Transverse colon (tissue), 4 donors: ENCODE results near the gene DYRK4. TPM values are rescaled to one million over a fixed set of nuclear protein-coding genes. Genes with fewer than 3 reads are reported as not detected.

Experiments
- DNase-seq: peaks from one replicate; pipeline ENCODE4 v3.0.0-alpha.2; 2019
- H3K27ac ChIP-seq, 4 donors: fragments of 200-600 bp; sonication (generic); 2 replicates each; pipeline ENCODE4 v1.5.1; 2016 to 2018; ENCODE audit warnings: inconsistent platforms in 4 of 4
- H3K27me3 ChIP-seq: fragments of 200-600 bp; sonication (generic); 2 replicates; pipeline ENCODE4 v1.5.1; 2017; ENCODE audit warnings: inconsistent platforms
- H3K36me3 ChIP-seq, 4 donors: fragments of 200-600 bp; sonication (generic); 2 replicates each; pipeline ENCODE4 v1.5.1; 2017 to 2019; ENCODE audit warnings: inconsistent platforms in 4 of 4
- H3K4me1 ChIP-seq, 4 donors: fragments of 200-600 bp; sonication (generic); 2 replicates each; pipeline ENCODE4 v1.5.1; 2017 to 2020; ENCODE audit warnings: inconsistent platforms in 4 of 4
- H3K4me3 ChIP-seq, 4 donors: fragments of 200-600 bp; sonication (generic); 1 replicate in 1 of 4; 2 replicates in 3 of 4; pipeline versions ENCODE4 v1.5.1 to v1.6.1; 2017 to 2019; ENCODE audit warnings: inconsistent platforms in 4 of 4
- H3K9me3 ChIP-seq, 2 donors: fragments of 200-600 bp; sonication (generic); 2 replicates each; pipeline ENCODE4 v1.5.1; 2017 to 2019; ENCODE audit warnings: inconsistent platforms in 2 of 2
- EP300 ChIP-seq: sonication (generic); formaldehyde crosslinking; IDR thresholded peaks from one replicate; pipeline ENCODE4 v1.6.1; 2017; ENCODE audit warnings: antibody characterized with exemption, low read depth
- POLR2A ChIP-seq: fragments of 450-650 bp; IDR thresholded peaks from one replicate; pipeline ENCODE4 v1.6.1; 2016; ENCODE audit warnings: antibody characterized with exemption, mild to moderate bottlenecking, moderate library complexity
- POLR2AphosphoS5 ChIP-seq, 3 donors: sonication (generic); formaldehyde crosslinking; IDR thresholded peaks; one replicate each; pipeline ENCODE4 v1.6.1; 2016; ENCODE audit warnings: antibody characterized with exemption in 3 of 3
- WGBS, 2 donors: methylation state at CpG; one replicate each; pipeline ENCODE4 v1.1.5; 2018; ENCODE audit warnings: low coverage in 1 of 2; 5-methylcytosine and 5-hydroxymethylcytosine counted together
- in situ Hi-C, 4 donors: fragments of 200-750 bp; cut with MboI; loops; one replicate each; pipeline versions ENCODE4 v1.15.0 to v1.15.1; 2017; ENCODE audit warnings: low sequenced_read_pairs in 3 of 4, low pct_ligation_motif_present in 1 of 4, low pct_unique_long_range_greater_than_20kb in 1 of 4
- intact Hi-C: fragments of 100-400 bp; cut with DNase I; formaldehyde crosslinking; loops from one replicate; pipeline ENCODE4 v1.15.1; 2023; ENCODE audit warnings: low total_unique reads
- total RNA-seq, 4 donors: library from RNA; depleted of rRNA; stranded (reverse); fragments of >200 nt; gene quantifications; one replicate each; pipeline ENCODE4 v1.1.0, GENCODE V29; 2016
- TF ChIP-seq, protein P1 (sequence below), 5 experiments: fragments of 200-600 bp in 3 of 5; fragments of 450-650 bp in 2 of 5; sonication (generic) in 3 of 5; IDR thresholded peaks; 1 replicate in 2 of 5; 2 replicates in 3 of 5; pipeline ENCODE4 v1.5.1; 2016 to 2017; ENCODE audit warnings: antibody characterized with exemption in 5 of 5, inconsistent platforms in 3 of 5, mild to moderate bottlenecking in 2 of 5, moderate library complexity in 1 of 5

The DYRK4 gene
- total RNA-seq, 4 donors from 2014 or later = 20.3 to 120 (median 22.4) TPM

DNA sequence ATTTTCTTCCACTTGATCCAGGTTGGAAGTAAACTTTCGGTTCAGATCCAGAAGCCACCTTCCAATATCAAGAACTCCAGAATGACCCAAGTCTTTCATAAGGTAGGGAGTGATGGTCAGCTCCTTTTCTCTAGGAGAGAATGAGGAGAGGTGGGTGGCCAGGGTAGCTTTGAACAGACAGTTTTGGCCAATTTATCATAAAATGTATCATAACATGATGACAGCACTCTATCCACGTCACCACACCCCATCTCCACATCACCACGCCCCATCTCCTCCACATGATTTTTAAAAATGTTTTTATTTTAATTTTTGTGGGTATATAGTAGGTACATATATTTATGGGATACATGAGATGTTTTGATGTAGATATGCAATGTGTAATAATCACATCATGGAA, 26.9 kb downstream of the DYRK4 start:
- intact Hi-C loops (no loop called here), in situ Hi-C loops (loop anchor here in 3 of 4 donors (25.0 kb wide), 1 partner anchor 173 kb away; no protein-coding TSS in a partner anchor)
- TF ChIP-seq POLR2A (no peak), EP300 (no peak), POLR2AphosphoS5 (IDR thresholded peaks at IDR 0.05) (no peak)
- TF ChIP-seq, protein P1, sequence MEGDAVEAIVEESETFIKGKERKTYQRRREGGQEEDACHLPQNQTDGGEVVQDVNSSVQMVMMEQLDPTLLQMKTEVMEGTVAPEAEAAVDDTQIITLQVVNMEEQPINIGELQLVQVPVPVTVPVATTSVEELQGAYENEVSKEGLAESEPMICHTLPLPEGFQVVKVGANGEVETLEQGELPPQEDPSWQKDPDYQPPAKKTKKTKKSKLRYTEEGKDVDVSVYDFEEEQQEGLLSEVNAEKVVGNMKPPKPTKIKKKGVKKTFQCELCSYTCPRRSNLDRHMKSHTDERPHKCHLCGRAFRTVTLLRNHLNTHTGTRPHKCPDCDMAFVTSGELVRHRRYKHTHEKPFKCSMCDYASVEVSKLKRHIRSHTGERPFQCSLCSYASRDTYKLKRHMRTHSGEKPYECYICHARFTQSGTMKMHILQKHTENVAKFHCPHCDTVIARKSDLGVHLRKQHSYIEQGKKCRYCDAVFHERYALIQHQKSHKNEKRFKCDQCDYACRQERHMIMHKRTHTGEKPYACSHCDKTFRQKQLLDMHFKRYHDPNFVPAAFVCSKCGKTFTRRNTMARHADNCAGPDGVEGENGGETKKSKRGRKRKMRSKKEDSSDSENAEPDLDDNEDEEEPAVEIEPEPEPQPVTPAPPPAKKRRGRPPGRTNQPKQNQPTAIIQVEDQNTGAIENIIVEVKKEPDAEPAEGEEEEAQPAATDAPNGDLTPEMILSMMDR (IDR thresholded peaks at IDR 0.05) = no peak
- H3K9me3 ChIP-seq = no peaks in the 10 kb centered on the region
- H3K4me1 ChIP-seq = peaks cover 0 to 4% (median 0%) of the 10 kb centered on the region in 4 donors
- 91 to 100% methylated on average over 3 of the region's 3 CpGs for WGBS, 2 donors
- no peak overlapping the region for H3K27ac ChIP-seq
- H3K4me3 ChIP-seq = no peak overlapping the region
- H3K36me3 ChIP-seq = no peaks in the 10 kb centered on the region
- H3K27me3 ChIP-seq = no peaks in the 10 kb centered on the region
- DNase-seq = no peak

DNA sequence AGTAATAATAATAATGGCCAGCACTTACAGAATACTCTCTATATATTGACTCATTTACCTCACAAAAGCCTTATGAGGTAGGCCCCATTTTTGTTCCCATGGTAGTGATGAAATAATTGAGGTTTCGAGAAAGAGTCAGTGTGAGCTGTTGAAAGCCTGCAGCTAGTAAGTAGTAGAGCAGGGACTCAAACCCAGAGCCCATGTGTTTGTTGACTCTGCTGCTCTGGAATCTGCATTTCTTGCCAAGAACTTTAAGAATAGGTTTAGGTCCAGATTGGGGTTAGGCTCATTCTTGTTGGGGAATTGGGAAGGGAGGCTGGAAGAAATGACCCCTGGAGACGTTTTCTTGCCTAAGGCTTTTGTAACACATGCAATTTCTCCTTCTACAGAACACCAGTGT, 27.9 kb downstream of the DYRK4 start:
- Histone ChIP-seq H3K27me3 (no peaks in the 10 kb centered on the region), H3K27ac (no peak overlapping the region), H3K4me1 (peaks cover 0 to 4% (median 0%) of the 10 kb centered on the region in 4 donors), H3K36me3 (no peaks in the 10 kb centered on the region), H3K9me3 (no peaks in the 10 kb centered on the region), H3K4me3 (no peak overlapping the region)
- DNase-seq = no peak
- intact Hi-C loops = no loop called here
- in situ Hi-C loops = loop anchor here in 3 of 4 donors (25.0 kb wide), 1 partner anchor 172 kb away; no protein-coding TSS in a partner anchor
- no peak for TF ChIP-seq EP300
- no peak for TF ChIP-seq POLR2A
- no peak for TF ChIP-seq POLR2AphosphoS5 (IDR thresholded peaks at IDR 0.05)
- TF ChIP-seq, protein P1 (IDR thresholded peaks at IDR 0.05) = no peak
- 58 to 82% methylated on average over 2 of the region's 2 CpGs for WGBS, 2 donors

DNA sequence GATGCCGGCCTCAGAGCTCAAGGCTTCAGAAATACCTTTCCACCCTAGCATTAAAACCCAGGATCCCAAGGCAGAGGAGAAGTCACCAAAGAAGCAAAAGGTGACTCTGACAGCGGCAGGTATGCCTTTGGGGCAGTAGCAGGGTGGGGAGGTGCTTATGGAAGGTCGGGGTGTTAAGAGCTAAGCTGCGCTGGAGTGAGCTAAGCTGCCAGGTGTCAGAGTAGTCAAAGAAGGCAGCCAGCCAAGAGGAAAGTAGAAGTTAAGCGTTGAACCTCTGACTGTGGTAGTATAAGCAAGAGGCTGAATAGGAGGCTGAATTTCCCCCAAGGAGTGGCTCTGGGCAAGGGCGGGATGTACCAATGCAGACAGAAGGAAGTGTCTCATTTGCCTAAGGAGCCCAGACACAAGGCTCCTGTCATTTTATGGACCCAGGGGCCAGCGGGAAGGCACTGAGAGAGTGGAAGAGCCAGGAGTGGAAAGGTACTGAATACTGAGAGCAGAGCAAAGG, 29.2 kb downstream of the DYRK4 start:
- peak; percentile 20 for DNase-seq
- Histone ChIP-seq H3K27ac (peak overlapping the region in 1 of 4 donors; percentile 68), H3K9me3 (no peaks in the 10 kb centered on the region), H3K36me3 (no peaks in the 10 kb centered on the region), H3K4me3 (no peak overlapping the region), H3K4me1 (peaks cover 0 to 4% (median 0%) of the 10 kb centered on the region in 4 donors), H3K27me3 (no peaks in the 10 kb centered on the region)
- TF ChIP-seq EP300 (no peak), POLR2A (no peak), POLR2AphosphoS5 (IDR thresholded peaks at IDR 0.05) (no peak)
- TF ChIP-seq, protein P1 (IDR thresholded peaks at IDR 0.05) = no peak
- WGBS, 2 donors = 39 to 43% methylated on average over 3 to 7 of the region's 7 CpGs
- intact Hi-C loops (no loop called here), in situ Hi-C loops (loop anchor here in 3 of 4 donors (25.0 kb wide), 1 partner anchor 171 kb away; no protein-coding TSS in a partner anchor)

DNA sequence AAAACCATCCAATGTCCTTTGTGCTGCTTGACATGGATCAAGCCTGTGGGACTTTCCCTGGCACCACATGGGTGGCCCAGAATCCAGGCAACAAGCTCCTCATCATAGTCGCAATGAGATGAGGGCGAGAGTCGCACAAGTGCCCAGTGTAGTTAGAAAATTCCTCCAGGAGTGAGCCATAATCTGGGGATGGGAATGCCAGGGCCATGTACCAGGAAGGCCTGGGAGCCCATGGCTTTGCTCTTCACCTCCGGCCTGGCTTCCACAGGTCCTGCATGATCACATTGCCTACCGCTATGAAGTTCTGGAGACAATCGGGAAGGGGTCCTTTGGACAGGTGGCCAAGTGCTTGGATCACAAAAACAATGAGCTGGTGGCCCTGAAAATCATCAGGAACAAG, 33.9 kb downstream of the DYRK4 start:
- Histone ChIP-seq H3K36me3 (no peaks in the 10 kb centered on the region), H3K27ac (no peak overlapping the region), H3K27me3 (no peaks in the 10 kb centered on the region), H3K4me1 (peaks cover 0 to 3% (median 0%) of the 10 kb centered on the region in 4 donors), H3K4me3 (no peak overlapping the region), H3K9me3 (no peaks in the 10 kb centered on the region)
- WGBS, 2 donors = 100% methylated on average over 6 of the region's 6 CpGs; no CpG with 5 or more reads in 1 of the 2 donors
- in situ Hi-C loops = loop anchor here in 3 of 4 donors (25.0 kb wide), 1 partner anchor 166 kb away; no protein-coding TSS in a partner anchor
- TF ChIP-seq POLR2AphosphoS5 (IDR thresholded peaks at IDR 0.05) = no peak
- TF ChIP-seq POLR2A = no peak
- TF ChIP-seq EP300 = no peak
- DNase-seq = no peak
- intact Hi-C loops = no loop called here
